Skeletal muscle tissue (tissue), 4 donors: Measurements from ENCODE around the gene PPP2R2B. TPM values are rescaled to one million over a fixed set of nuclear protein-coding genes. Genes with fewer than 3 reads are reported as not detected.

Experiments
- H3K27ac ChIP-seq: one replicate; pipeline ENCODE4 v1.7.0; 2013; ENCODE audit warnings: mild to moderate bottlenecking, low read depth, low read length, inconsistent platforms
- H3K27me3 ChIP-seq, 3 donors: one replicate each; pipeline ENCODE4 v1.7.0; 2013; ENCODE audit warnings: low read length in 3 of 3; ENCODE audit not compliant: control insufficient read depth in 3 of 3, insufficient read depth in 3 of 3
- H3K36me3 ChIP-seq, 3 donors: one replicate each; pipeline ENCODE4 v1.7.0; 2013; ENCODE audit warnings: low read length in 3 of 3; ENCODE audit not compliant: control insufficient read depth in 3 of 3, insufficient read depth in 3 of 3
- H3K4me1 ChIP-seq, 3 donors: one replicate each; pipeline ENCODE4 v1.7.0; 2013; ENCODE audit warnings: low read length in 3 of 3, mild to moderate bottlenecking in 3 of 3; ENCODE audit not compliant: control insufficient read depth in 3 of 3, insufficient read depth in 3 of 3
- H3K4me3 ChIP-seq, 3 donors: one replicate each; pipeline ENCODE4 v1.7.0; 2013; ENCODE audit warnings: low read length in 3 of 3
- H3K9ac ChIP-seq, 3 donors: one replicate each; pipeline ENCODE4 v1.7.0; 2013; ENCODE audit warnings: low read length in 3 of 3, mild to moderate bottlenecking in 3 of 3, moderate library complexity in 2 of 3, low read depth in 1 of 3
- H3K9me3 ChIP-seq, 3 donors: one replicate each; pipeline ENCODE4 v1.7.0; 2013; ENCODE audit warnings: low read length in 3 of 3; ENCODE audit not compliant: control insufficient read depth in 3 of 3
- total RNA-seq: library from RNA; depleted of rRNA; stranded (reverse); fragments of >200 nt; gene quantifications from one replicate; pipeline ENCODE4 v1.2.3, GENCODE V29; 2014
- donor health status: Osteomylitis.

PPP2R2B gene
- total RNA-seq, 1 donor from 2014 or later = 4.7 TPM

- Histone ChIP-seq H3K36me3 (no peaks in the 10 kb centered on the region), H3K4me1 (no peaks in the 10 kb centered on the region), H3K4me3 (no peak overlapping the region), H3K9ac (no peak overlapping the region), H3K9me3 (no peaks in the 10 kb centered on the region), H3K27ac (no peak overlapping the region), H3K27me3 (no peaks in the 10 kb centered on the region)
Observed at GRCh38 chr5:146754621-146755020, 123.9 kb downstream of the PPP2R2B start.

- no peaks in the 10 kb centered on the region for H3K36me3 ChIP-seq
- no peaks in the 10 kb centered on the region for H3K9me3 ChIP-seq
- no peaks in the 10 kb centered on the region for H3K27me3 ChIP-seq
- no peak overlapping the region for H3K9ac ChIP-seq
- H3K4me3 ChIP-seq = no peak overlapping the region
- H3K27ac ChIP-seq = no peak overlapping the region
- no peaks in the 10 kb centered on the region for H3K4me1 ChIP-seq
Observed at GRCh38 chr5:146753641-146754040, 124.9 kb downstream of the PPP2R2B start.

- Histone ChIP-seq H3K36me3 (no peaks in the 10 kb centered on the region), H3K27ac (no peak overlapping the region), H3K9ac (no peak overlapping the region), H3K4me1 (no peaks in the 10 kb centered on the region), H3K9me3 (peaks cover 0 to 4% (median 0%) of the 10 kb centered on the region in 3 donors), H3K27me3 (no peaks in the 10 kb centered on the region), H3K4me3 (no peak overlapping the region)
Observed at GRCh38 chr5:146751781-146752401, 126.7 kb downstream of the PPP2R2B start.

- no peak overlapping the region for H3K4me3 ChIP-seq
- H3K4me1 ChIP-seq = no peaks in the 10 kb centered on the region
- no peak overlapping the region for H3K27ac ChIP-seq
- H3K9me3 ChIP-seq = peaks cover 0 to 4% (median 0%) of the 10 kb centered on the region in 3 donors
- H3K9ac ChIP-seq = no peak overlapping the region
- no peaks in the 10 kb centered on the region for H3K36me3 ChIP-seq
- no peaks in the 10 kb centered on the region for H3K27me3 ChIP-seq
Observed at GRCh38 chr5:146751054-146751453, 127.5 kb downstream of the PPP2R2B start.

GRCh38 chr5:146748533-146748932, 130.0 kb downstream of the PPP2R2B start:
- Histone ChIP-seq H3K9me3 (peaks cover 0 to 4% (median 0%) of the 10 kb centered on the region in 3 donors), H3K4me3 (no peak overlapping the region), H3K9ac (no peak overlapping the region), H3K27me3 (no peaks in the 10 kb centered on the region), H3K4me1 (no peaks in the 10 kb centered on the region), H3K27ac (no peak overlapping the region), H3K36me3 (no peaks in the 10 kb centered on the region)

GRCh38 chr5:146745931-146746577, 132.5 kb downstream of the PPP2R2B start:
- no peaks in the 10 kb centered on the region for H3K27me3 ChIP-seq
- no peak overlapping the region for H3K4me3 ChIP-seq
- no peak overlapping the region for H3K27ac ChIP-seq
- no peaks in the 10 kb centered on the region for H3K4me1 ChIP-seq
- H3K9ac ChIP-seq = no peak overlapping the region
- H3K36me3 ChIP-seq = no peaks in the 10 kb centered on the region
- peaks cover 0 to 4% (median 0%) of the 10 kb centered on the region in 3 donors for H3K9me3 ChIP-seq

- Histone ChIP-seq H3K9me3 (peaks cover 0 to 4% (median 0%) of the 10 kb centered on the region in 3 donors), H3K36me3 (no peaks in the 10 kb centered on the region), H3K9ac (no peak overlapping the region), H3K4me3 (no peak overlapping the region), H3K27me3 (no peaks in the 10 kb centered on the region), H3K27ac (no peak overlapping the region), H3K4me1 (no peaks in the 10 kb centered on the region)
Observed at GRCh38 chr5:146744068-146744745, 134.3 kb downstream of the PPP2R2B start.

GRCh38 chr5:146734936-146735577, 143.5 kb downstream of the PPP2R2B start:
- Histone ChIP-seq H3K4me1 (no peaks in the 10 kb centered on the region), H3K36me3 (no peaks in the 10 kb centered on the region), H3K4me3 (no peak overlapping the region), H3K27ac (no peak overlapping the region), H3K9me3 (peaks cover 0 to 3% (median 0%) of the 10 kb centered on the region in 3 donors), H3K9ac (no peak overlapping the region), H3K27me3 (no peaks in the 10 kb centered on the region)

GRCh38 chr5:146732962-146733361, 145.6 kb downstream of the PPP2R2B start:
- Histone ChIP-seq H3K9ac (no peak overlapping the region), H3K4me1 (no peaks in the 10 kb centered on the region), H3K27ac (no peak overlapping the region), H3K9me3 (peaks cover 0 to 6% (median 3%) of the 10 kb centered on the region in 3 donors), H3K27me3 (no peaks in the 10 kb centered on the region), H3K36me3 (no peaks in the 10 kb centered on the region), H3K4me3 (no peak overlapping the region)
